Esophagus squamous epithelium (tissue), 4 donors: ENCODE data around the gene CDIP1.

ENCODE experiments used
- POLR2A ChIP-seq, 4 donors: fragments of 450-650 bp; IDR thresholded peaks; one replicate each; pipeline ENCODE4 v1.6.1; 2017; ENCODE audit warnings: antibody characterized with exemption in 4 of 4, mild to moderate bottlenecking in 4 of 4, moderate library complexity in 3 of 4
- TF ChIP-seq, protein P1 (sequence below), 6 experiments: fragments of 450-650 bp in 4 of 6; fragments of 200-600 bp in 2 of 6; sonication (generic) in 2 of 6; IDR thresholded peaks; one replicate each; pipeline ENCODE4 v1.5.1; 2016 to 2019; ENCODE audit warnings: antibody characterized with exemption in 6 of 6, mild to moderate bottlenecking in 4 of 6, moderate library complexity in 4 of 6

DNA sequence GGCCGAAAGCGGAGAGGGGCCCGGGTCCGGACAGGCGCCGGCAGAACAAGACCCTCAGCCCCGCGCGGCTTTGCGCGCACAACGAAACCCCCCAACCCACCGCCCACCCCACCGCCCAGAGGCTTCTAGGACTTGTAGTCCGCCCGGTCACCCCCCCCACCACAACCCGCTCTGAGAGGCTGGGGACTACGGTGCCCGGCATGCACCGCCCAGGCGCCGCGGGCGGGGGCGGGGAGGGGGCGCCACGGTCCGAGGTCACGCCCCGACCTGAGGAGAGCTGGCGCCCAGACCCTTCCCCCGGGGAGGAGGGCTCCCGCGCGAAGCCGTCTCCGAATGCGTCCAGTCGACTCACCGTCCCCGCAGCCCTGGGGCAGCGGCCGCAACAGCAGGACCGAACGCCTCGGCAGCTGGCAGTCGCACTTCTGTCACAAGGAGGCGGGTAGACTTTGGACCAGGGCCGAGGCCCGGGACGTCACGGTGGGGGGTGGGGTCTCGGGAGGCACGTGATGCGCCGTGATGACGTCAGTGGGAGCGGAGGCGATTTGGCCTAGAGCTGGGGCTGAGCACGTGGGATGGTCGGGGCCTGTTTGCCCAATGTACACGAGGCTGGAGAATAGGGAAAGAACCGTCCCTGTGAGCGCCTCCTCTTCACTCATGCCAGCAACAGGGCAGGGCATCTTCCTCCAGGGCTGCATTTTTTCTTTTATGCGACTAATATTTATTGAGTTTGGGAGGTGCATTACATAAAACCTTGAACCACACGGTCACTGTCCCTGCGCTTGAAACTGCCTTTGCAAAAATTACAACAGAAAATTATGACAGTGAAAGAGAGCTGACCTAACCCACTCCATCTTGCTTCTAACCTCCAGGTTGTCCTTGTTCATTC, at the start of gene CDIP1:
- TF ChIP-seq, protein P1, sequence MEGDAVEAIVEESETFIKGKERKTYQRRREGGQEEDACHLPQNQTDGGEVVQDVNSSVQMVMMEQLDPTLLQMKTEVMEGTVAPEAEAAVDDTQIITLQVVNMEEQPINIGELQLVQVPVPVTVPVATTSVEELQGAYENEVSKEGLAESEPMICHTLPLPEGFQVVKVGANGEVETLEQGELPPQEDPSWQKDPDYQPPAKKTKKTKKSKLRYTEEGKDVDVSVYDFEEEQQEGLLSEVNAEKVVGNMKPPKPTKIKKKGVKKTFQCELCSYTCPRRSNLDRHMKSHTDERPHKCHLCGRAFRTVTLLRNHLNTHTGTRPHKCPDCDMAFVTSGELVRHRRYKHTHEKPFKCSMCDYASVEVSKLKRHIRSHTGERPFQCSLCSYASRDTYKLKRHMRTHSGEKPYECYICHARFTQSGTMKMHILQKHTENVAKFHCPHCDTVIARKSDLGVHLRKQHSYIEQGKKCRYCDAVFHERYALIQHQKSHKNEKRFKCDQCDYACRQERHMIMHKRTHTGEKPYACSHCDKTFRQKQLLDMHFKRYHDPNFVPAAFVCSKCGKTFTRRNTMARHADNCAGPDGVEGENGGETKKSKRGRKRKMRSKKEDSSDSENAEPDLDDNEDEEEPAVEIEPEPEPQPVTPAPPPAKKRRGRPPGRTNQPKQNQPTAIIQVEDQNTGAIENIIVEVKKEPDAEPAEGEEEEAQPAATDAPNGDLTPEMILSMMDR (IDR thresholded peaks at IDR 0.05), result peak in 3 of 6 experiments; percentile 28 to 44 (median 32)
- TF ChIP-seq POLR2A (IDR thresholded peaks at IDR 0.05), result peak in 3 of 4 donors; percentile 67 to 93 (median 84)
